Testis (tissue), 3 donors: ENCODE data around the gene NKD1. TPM values are rescaled to one million over a fixed set of nuclear protein-coding genes. Genes with fewer than 3 reads are reported as not detected.
"Not testable (repeated sequence)": the region's sequence is repeated elsewhere in the genome, so short reads cannot be mapped to it uniquely, and the experiment has no call there.

ENCODE experiments used
- DNase-seq: peaks from one replicate; pipeline ENCODE4 v3.0.0-alpha.2; 2019
- H3K27ac ChIP-seq, 2 donors: fragments of 200-600 bp; sonication (generic); one replicate each; pipeline ENCODE4 v1.5.1; 2019
- H3K27me3 ChIP-seq: fragments of 200-600 bp; sonication (generic); one replicate; pipeline ENCODE4 v1.5.1; 2019
- H3K36me3 ChIP-seq: fragments of 200-600 bp; sonication (generic); one replicate; pipeline ENCODE4 v1.5.1; 2017; ENCODE audit warnings: low read depth; ENCODE audit errors: missing control alignments
- H3K4me1 ChIP-seq: fragments of 200-600 bp; sonication (generic); one replicate; pipeline ENCODE4 v1.5.1; 2019
- H3K4me3 ChIP-seq, 2 donors: fragments of 200-600 bp; sonication (generic); one replicate each; pipeline ENCODE4 v1.5.1; 2017 to 2019
- H3K9me3 ChIP-seq: fragments of 200-600 bp; sonication (generic); one replicate; pipeline ENCODE4 v1.5.1; 2017
- POLR2A ChIP-seq: fragments of 450-650 bp; IDR thresholded peaks from one replicate; pipeline ENCODE4 v1.6.1; 2017; ENCODE audit warnings: antibody characterized with exemption, mild to moderate bottlenecking, moderate library complexity
- WGBS, 2 donors: methylation state at CpG; one replicate each; pipeline ENCODE4 v1.1.5; 2018; 5-methylcytosine and 5-hydroxymethylcytosine counted together
- intact Hi-C: fragments of 100-400 bp; cut with DNase I; formaldehyde crosslinking; loops from one replicate; pipeline ENCODE4 v1.15.1; 2023; ENCODE audit warnings: low total_unique reads
- polyA plus RNA-seq: library from polyadenylated mRNA; stranded (reverse); fragments of 350-450 nt; fragmentation: Illumina TruSeq; extraction: RNeasy Lipid Tissue Mini Kit (QIAGEN cat#74804); gene quantifications from one replicate; pipeline ENCODE4 v1.2.3, GENCODE V29; 2014; ENCODE audit warnings: low read depth, low replicate concordance; ENCODE audit not compliant: insufficient read depth
- total RNA-seq, 2 donors: library from RNA; depleted of rRNA; stranded (reverse); fragments of >200 nt; gene quantifications; one replicate each; pipeline ENCODE4 v1.2.3, GENCODE V29; 2016
- TF ChIP-seq, protein P1 (sequence below), 3 experiments: fragments of 450-650 bp in 2 of 3; fragments of 200-600 bp in 1 of 3; sonication (generic) in 1 of 3; IDR thresholded peaks; one replicate each; pipeline ENCODE4 v1.5.1; 2016 to 2019; ENCODE audit warnings: antibody characterized with exemption in 3 of 3, mild to moderate bottlenecking in 2 of 3, moderate library complexity in 1 of 3

The NKD1 gene
- total and polyA plus RNA-seq, 3 donors from 2014 or later: 5.9 to 14.4 (median 8.4) TPM

DNA sequence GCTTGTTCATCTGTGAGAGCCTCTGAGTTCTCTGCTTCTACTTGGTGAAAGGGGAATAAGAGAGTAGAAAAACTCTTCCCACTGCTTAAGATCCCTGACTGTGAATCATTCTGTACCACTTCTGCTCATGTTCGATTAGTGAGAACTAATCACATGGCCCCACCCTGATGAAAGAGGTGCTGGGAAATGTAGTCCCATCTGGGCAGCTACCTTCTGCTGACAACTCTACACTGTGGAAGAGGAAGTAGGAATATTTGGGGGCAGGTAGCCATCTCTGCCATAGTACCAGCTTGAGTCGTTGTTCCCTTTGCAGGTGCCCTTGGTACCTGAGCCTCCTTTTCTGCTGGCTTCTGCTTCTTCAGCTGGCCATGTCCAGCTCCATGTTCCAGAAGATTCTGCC is 29.9 kb downstream of the NKD1 start:
- WGBS, 2 donors: 76 to 82% methylated on average over 2 of the region's 2 CpGs

DNA sequence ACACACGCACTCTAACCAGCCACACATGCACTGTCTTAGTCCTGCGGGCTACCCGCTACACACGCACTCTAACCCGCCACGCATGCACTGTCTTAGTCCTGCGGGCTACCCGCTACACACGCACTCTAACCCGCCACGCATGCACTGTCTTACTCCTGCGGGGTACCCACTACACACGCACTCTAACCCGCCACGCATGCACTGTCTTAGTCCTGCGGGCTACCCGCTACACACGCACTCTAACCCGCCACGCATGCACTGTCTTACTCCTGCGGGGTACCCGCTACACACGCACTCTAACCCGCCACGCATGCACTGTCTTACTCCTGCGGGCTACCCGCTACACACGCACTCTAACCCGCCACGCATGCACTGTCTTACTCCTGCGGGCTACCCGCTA is 31.2 kb downstream of the NKD1 start:
- H3K27me3 ChIP-seq, H3K27ac ChIP-seq, H3K4me3 ChIP-seq, H3K9me3 ChIP-seq, H3K36me3 ChIP-seq, DNase-seq, H3K4me1 ChIP-seq, intact Hi-C loops: not testable (repeated sequence)
- WGBS, 2 donors: 95 to 96% methylated on average over 32 of the region's 32 CpGs

More for the DNA sequence above, 29.9 kb downstream of the NKD1 start:
- H3K4me3 ChIP-seq: no peak overlapping the region
- no peaks in the 10 kb centered on the region for H3K27me3 ChIP-seq
- H3K36me3 ChIP-seq: no peaks in the 10 kb centered on the region
- no peak overlapping the region for H3K27ac ChIP-seq
- peaks cover 10% of the 10 kb centered on the region for H3K4me1 ChIP-seq
- no peak for DNase-seq
- intact Hi-C loops: no loop called here
- no peaks in the 10 kb centered on the region for H3K9me3 ChIP-seq
- TF ChIP-seq, protein P1, sequence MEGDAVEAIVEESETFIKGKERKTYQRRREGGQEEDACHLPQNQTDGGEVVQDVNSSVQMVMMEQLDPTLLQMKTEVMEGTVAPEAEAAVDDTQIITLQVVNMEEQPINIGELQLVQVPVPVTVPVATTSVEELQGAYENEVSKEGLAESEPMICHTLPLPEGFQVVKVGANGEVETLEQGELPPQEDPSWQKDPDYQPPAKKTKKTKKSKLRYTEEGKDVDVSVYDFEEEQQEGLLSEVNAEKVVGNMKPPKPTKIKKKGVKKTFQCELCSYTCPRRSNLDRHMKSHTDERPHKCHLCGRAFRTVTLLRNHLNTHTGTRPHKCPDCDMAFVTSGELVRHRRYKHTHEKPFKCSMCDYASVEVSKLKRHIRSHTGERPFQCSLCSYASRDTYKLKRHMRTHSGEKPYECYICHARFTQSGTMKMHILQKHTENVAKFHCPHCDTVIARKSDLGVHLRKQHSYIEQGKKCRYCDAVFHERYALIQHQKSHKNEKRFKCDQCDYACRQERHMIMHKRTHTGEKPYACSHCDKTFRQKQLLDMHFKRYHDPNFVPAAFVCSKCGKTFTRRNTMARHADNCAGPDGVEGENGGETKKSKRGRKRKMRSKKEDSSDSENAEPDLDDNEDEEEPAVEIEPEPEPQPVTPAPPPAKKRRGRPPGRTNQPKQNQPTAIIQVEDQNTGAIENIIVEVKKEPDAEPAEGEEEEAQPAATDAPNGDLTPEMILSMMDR (IDR thresholded peaks at IDR 0.05): no peak
- no peak for TF ChIP-seq POLR2A

DNA sequence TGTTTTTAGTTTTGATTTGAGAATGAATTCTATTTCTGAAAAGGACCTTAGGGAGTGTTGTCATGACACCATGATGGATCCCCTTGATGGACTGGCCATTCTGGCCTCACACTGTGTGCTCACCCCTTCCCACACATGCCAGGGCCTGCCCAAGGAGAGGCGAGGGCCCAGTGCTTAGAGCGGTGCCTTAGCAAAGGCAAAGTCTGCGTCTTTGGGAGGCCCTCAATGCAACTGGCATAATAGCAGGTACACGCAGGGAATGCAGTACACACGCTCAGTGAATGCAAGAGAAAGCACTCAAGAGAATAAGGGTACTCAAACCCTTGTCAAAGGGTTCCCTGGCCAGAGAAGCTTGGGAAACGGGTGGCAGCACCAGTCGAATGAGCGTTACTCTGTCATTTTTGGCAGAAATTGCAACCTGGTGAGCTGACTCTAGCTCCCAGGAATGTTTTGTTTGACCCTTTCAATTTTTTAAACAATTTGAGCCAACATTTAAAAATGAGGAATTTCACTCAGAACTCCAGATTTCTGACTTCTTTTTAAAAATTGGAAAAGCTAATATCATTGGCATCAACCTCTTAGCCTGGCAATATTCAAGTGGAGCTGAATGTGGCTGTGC is 32.1 kb downstream of the NKD1 start:
- Histone ChIP-seq H3K4me1 (peaks cover 16% of the 10 kb centered on the region), H3K4me3 (no peak overlapping the region), H3K36me3 (no peaks in the 10 kb centered on the region), H3K9me3 (no peaks in the 10 kb centered on the region), H3K27me3 (no peaks in the 10 kb centered on the region), H3K27ac (no peak overlapping the region)
- WGBS, 2 donors: 78 to 83% methylated on average over 8 of the region's 8 CpGs
- TF ChIP-seq, protein P1 (IDR thresholded peaks at IDR 0.05): no peak
- no peak for TF ChIP-seq POLR2A
- intact Hi-C loops: no loop called here
- DNase-seq: no peak

DNA sequence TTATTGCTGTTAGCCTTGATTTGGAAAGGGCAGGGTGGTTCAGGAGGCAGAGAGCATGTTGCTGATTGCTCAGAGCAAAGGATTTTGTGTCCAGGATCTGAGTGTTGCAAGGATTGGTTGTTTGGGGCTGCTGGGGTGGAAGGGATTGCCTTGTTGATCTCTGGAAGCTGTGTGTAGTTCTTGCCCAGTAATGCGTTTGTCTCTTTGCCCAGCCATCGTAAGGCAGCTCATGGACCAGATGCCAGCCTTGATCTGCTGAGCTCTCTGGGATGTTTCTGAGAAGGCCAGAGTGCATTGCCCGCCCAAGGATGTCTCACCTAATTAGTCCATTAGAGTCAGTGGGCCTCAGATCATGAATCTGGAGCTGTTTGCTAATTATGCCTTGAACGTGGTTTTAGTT is 33.6 kb downstream of the NKD1 start:
- intact Hi-C loops: no loop called here
- TF ChIP-seq POLR2A: no peak
- TF ChIP-seq, protein P1 (IDR thresholded peaks at IDR 0.05): no peak
- WGBS, 2 donors: 79 to 91% methylated on average over 4 of the region's 4 CpGs
- no peaks in the 10 kb centered on the region for H3K27me3 ChIP-seq
- no peak for DNase-seq
- no peak overlapping the region for H3K27ac ChIP-seq
- H3K4me3 ChIP-seq: no peak overlapping the region
- H3K9me3 ChIP-seq: no peaks in the 10 kb centered on the region
- H3K36me3 ChIP-seq: no peaks in the 10 kb centered on the region
- peaks cover 20% of the 10 kb centered on the region for H3K4me1 ChIP-seq

DNA sequence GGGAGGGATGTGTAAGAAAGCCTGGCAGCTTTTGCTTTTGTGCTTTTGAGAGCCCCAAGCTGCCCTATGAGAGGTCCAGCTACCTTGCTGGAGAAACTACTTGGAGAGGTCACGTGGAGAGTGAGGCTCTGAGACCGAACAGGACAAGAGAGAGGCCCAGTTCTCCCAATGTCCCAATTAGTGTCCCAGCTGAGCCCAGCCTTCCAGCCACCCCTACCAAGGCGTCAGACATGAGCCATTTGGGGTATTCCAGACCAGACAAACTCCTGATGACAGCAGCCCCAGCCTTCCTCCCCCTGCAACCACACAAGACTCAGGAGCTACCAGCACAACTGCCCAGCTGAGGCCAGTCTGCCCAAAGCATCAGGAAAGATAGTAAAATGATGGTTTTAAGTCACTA is 35.0 kb downstream of the NKD1 start:
- no peak overlapping the region for H3K27ac ChIP-seq
- H3K36me3 ChIP-seq: no peaks in the 10 kb centered on the region
- TF ChIP-seq POLR2A: no peak
- TF ChIP-seq, protein P1 (IDR thresholded peaks at IDR 0.05): no peak
- H3K27me3 ChIP-seq: no peaks in the 10 kb centered on the region
- intact Hi-C loops: no loop called here
- WGBS, 2 donors: 94 to 100% methylated on average over 1 to 3 of the region's 3 CpGs
- H3K9me3 ChIP-seq: no peaks in the 10 kb centered on the region
- no peak overlapping the region for H3K4me3 ChIP-seq
- peaks cover 20% of the 10 kb centered on the region for H3K4me1 ChIP-seq
- no peak for DNase-seq
